HG02981 (cell line): ENCODE data around the gene FAM89B.
A peak's percentile ranks its signal among the peaks of the same experiment; 100 is the strongest.

Experiments
- ATAC-seq: cut with Tn5 transposase; IDR thresholded peaks from one replicate; pipeline ENCODE4 v1.9.1; 2021; ENCODE audit warnings: mild to moderate bottlenecking, moderate library complexity; ENCODE audit not compliant: unreplicated experiment

Gene FAM89B

DNA sequence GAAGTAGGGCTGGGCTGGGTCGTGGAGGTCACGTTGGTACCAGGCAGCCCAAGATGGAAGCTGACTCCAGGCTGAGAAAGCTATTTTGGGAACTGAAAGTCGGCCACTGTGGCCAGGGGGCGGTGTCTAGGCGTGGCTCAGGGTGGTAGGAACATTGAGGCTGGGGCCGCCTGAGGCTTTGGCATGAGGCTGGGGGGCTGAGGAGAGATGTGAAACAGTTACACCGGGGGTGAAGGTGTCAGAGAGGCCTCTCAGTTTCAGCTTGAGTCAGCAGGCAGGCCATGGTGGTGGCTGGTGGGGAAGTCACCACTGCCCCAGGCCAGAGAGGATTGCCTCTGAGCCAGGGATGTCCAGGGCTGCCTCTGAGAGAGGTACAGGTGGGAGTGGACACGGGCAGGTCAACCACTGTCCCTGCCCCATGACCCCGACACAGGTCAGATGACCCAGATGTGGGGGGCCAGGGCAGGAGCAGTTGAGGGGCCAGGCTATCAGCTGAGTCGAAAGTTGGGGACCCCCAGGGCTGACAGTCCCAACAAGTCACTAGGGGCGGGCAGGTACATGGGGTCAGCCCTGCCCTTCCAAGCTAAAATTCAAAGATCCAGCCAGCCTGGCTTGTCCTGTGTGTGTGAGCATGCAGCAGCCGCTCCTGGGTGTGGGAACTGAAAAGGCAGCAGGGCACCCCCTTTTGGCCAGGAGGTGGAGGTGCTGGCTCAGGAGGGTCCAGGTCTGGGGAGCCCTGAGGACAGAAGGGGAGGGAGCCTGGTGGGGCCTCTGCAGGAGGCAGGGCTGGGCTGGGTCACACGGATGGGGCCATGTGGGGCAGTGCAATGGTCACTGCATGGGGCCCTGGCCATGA, 16.1 kb downstream of the FAM89B start:
- peak; percentile 76 for ATAC-seq

DNA sequence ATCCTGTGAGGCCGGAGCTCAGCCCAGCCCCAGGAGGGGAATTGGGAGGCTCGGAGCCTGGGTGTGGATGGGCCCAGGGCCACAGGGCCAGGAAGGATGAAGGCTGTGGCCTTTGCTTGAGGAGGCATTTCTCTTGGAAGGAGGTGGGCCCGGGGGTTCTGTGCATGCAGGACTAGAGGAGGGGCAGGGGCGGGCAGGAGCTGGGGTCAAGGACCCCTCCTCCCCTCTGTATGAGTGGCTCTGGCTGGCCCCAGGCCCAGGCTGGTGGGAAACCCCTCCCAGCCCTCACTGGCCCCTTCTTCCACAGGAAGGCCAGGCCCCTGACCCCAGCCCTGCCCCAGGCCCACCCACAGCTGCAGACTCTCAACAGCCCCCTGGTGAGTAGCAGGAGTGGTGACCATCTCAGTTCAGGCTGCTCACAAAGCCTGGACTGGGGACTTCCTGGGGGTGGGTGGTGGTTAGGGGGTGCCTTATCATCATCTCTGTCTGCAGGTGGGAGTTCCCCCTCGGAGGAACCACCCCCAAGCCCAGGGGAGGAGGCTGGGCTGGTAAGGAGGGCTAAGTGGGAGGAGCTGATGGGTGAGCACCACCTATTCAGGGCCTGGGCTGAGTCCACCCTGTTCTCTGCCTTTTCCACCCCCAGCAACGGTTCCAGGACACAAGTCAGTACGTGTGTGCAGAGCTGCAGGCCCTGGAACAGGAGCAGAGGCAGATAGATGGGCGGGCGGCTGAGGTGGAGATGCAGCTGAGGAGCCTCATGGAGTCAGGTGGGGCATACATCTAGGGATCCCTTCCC, 17.3 kb downstream of the FAM89B start:
- ATAC-seq = no peak

DNA sequence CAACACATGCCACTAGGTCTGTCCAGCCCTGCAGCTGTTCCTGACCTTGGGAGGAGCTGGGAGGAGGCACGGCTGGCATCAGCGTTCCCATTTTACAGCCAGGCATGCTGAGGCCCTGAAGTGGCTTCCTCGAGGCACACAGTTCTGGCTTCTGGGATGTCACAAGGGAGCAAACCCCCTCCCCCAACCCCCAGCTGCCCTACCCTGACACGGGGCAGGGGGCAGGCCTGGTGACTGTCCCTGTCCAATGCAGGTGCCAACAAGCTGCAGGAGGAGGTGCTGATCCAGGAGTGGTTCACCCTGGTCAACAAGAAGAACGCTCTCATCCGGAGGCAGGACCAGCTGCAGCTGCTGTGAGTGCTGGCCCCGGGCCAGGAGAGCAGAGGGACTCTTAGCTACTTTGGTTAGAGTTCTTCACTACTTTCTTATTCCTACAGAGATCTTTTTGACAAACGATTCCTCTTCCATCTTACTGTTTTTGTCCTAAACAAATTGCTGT, 18.0 kb downstream of the FAM89B start:
- ATAC-seq = no peak

DNA sequence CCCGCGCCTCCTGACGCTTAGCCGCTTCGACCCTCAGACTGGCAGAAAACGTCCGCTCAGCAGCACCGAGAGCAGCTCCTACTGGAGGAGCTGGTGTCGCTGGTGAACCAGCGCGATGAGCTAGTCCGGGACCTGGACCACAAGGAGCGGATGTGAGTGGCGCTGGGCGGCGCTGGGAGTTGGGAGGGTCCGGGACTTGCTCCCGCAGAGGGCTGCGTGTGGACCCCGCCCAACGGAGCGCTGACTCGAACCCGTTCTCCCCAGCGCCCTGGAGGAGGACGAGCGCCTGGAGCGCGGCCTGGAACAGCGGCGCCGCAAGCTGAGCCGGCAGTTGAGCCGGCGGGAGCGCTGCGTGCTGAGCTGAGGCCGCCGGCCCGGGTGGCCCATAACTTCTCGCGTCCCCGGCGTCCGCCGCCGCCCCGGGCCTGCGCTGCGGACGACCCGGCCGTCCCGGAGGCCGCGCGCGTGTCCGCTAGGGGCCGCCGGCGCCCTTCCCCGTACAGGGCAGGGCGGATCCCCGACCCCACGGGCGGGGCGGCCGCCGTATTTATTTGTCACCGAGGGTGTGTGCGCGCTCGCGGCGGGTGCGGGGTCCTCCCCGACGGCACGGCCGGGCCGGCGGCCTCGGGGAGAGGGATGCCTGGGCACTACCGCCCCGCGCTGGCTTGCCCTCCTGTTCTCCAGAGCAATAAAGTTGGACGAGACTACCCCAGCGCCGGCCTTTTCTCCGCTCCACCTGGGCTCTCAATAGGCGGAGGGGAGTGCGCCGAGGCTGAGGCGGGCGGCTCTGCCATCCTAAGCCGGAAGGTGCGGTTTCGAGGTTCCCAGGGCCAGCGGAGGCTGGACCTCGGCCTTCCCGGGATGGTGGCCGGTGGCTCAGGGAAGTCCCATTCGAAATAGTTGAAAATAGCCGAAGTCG, 19.9 kb downstream of the FAM89B start:
- ATAC-seq = no peak

DNA sequence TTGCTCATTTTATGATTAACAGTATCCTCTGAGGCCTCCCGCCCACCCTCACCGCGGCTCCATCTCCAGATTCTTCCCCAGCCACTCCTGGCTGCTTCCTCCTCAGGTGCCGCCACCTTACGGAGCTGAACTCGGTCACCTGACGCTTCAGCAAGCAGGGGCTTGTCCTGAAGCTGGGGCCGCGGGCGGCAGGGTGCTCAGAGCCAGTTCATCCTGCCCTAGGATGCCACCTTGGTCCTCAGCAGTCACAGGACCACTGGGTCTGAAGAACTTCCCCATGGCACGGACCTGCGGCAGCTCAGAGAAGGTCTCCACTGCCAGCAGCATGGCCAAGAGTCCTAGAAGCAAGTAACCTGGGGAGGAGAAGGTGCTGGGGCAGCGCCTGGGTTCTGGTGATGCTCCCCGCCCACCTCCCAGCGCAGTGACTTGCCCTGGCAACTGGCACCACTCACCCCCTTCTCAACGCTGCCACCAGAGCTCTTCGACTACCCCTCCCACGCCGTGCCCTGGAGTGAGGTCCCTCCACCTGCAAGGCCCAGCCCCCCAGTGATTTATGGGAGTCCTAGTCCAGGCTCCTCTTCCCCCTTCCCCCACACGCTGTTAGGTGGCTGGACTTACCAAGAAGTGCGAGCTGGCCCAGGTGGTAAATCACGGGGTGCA, 20.6 kb downstream of the FAM89B start:
- no peak for ATAC-seq

DNA sequence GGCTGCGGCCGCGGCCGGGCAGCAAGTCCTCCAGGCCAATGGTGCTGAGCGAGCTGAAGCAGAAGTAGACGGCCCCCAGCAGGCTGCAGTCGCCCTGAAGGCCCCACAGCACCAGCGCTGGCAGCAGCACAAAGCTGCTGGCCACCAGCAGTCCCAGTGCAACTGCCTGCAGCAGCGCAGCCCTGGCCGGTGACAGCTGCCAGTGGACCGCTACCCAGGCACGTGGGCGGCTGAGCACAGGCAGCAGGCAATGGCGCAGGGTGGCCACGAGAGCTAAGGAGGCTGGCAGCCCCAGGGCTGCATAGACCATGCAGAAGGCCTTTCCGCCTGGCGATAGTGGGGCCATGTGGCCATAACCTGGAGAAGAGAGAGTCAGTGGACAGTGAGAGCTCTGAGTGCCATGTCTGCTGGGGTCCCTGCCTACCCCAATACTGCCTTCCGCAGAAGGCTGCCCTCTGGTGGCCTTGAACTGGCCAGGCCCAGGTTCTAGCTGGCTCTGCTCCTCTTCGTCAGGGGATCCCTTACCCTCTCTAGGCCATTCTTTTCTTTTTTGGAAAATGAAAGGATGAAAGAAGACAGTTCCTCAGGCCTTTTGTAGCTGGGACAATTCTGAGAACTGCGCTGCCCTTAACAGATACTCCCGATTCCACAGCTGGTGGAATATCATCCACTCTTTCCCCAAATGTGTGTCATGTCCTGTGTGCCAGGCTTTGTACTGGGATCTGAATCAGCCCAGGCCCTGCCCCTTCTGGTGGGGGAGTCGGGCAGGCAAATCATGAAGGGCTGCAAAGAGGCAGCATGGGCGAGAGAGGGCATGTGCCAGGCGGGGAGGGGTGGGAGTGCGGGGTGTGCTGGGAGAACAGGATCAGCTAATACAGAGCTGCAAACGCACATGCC, 21.4 kb downstream of the FAM89B start:
- ATAC-seq = no peak

DNA sequence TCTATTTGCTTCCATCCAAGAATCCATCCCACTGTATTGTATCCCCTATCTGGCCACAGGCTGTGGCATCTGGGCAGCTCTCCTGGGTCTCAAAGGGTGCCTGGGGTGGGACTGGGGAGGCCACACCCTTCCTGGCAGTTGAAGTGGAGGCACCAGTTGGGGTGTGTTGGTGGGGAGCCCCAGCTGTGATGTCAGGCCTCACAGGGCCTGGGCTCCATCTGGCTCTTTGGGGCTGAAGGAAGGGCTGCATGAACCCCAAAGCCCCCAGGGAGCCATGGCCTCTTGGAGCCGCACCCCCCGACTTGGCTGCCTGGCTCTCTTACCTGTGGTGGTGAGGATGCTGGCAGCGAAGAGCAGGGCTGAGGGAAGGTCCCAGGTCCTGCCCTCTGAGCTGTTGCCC, 22.8 kb downstream of the FAM89B start:
- ATAC-seq = no peak

DNA sequence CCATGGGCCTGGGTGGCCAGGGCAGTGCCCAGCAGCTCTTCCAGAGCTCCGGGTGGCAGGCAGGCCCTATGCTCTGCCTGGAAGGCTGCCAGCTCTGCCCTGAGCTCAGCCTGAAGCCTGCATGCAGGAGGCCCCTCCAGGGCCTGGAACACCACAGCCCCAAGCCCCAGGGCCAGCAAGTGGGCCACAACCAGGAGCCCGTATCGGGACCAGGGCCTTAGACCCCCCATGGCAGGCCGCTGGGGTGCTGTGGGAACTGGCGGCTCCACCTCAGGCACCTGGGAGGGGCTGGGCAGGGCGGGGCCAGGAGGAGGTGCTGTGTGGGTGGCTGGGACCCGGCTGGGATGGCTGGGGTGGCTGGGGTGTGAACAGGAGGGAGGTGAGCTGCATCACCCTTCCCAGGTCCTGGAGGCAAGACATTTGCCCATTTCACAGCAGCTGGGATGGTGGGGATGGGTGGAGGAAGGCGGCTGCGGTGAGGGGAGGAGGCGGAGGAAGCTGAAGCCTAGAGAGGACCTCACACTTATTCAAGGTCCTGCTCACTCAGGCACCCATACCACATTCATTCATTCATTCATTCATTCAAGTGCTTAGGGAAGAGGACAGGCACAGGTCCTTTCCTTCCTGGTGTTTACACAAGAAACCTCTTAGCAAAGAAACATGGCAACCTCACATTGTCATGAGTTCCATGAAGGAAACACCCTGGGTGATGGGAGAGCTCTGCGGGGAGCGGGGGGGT, 23.4 kb downstream of the FAM89B start, which contains the start of gene KCNK7:
Gene KCNK7 (minus strand): TSS at position 258 of the 739 bp plus-strand sequence. CDS start 28 bp downstream, at position 230.
- ATAC-seq = no peak

DNA sequence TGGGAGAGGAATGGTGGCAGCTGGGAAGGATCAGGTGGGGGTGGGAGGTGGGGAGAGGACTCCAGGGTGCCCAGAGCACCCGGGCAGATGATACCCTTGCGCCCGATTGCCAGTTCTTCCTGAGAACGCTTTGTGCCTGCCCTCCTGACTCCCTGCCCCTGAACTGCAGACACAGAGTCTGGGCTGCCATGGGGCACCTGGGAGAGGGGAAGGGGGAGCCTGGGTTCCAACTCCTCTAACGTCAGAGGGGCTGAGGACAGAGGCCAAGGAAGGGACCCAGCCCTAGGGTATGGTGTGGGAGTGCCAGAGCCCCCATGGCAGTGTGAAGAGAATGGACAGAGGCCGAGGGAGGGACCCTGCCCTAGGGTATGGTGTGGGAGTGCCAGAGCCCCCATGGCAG, 24.2 kb downstream of the FAM89B start:
- ATAC-seq = no peak

DNA sequence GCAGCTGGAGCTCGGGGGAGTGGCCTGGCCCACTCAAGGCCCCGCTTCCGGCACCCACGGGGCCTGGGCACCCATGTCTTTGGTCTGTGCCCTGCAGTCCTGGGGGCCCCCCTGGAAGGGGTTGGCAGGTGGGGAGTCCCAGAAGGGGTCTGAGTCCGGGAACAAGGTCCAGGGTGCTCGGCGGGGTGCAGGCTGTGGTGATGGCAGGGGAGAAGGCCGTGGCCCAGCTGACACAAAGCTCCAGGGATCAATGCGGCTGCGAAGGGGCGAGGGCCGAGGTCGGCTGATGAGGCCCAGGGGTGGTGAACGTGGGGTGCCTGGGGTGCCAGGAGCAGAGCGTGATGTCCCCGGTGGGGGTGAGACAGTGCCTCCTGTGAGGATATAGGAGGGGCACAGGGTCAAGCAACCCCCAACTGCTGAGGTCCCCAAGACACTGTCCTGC, 25.9 kb downstream of the FAM89B start:
- no peak for ATAC-seq

DNA sequence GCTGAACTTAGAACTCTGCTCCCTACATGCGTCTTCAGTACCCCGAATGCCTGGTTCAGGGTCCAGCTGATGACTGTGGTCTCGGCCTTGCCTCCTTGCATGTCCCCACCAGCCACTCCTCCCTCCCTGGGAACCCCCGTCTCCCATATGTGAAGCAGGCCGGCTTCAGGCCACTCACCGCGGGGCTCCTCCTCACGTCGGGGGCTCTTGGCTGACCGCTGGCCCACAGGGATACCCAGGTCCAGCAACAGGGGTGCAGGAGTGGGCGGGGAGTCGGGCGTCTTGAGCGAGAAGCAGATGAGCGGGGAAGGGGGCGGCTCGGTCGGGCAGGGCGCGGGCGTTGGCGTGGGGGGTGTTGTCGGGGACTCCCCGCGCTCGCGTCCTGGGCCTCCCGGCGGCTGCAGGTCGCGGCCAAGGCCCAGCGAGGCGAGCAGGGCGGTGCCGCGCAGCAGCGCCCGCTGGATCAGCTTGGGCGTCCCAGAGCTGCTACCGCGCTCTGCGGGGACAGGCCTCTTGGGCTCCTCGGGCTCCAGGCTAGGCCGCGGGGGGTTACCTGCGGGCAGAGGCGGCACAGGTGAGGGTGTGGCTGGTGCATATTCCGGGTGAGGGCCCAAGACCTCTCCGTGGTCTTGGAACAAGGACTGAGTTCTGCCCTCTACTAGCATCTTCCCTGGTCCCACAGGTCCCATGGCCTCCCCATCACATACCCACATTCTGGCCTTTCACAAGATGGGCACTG, 27.0 kb downstream of the FAM89B start:
- ATAC-seq = no peak

DNA sequence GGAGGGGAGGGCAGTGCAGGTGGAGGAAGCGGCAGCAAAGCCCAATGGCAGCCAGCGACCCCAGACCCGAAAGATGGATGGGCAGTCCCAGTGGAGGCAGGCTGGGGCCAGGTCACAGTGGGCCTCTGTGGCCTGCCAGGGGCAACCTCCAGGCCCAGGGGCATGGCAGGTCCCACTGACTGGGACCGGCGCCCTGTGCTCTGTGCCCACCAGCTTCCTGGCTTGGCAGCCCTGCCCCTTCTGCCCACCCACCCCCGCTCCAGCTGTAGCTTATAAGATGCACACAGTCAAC, 27.6 kb downstream of the FAM89B start:
- no peak for ATAC-seq

DNA sequence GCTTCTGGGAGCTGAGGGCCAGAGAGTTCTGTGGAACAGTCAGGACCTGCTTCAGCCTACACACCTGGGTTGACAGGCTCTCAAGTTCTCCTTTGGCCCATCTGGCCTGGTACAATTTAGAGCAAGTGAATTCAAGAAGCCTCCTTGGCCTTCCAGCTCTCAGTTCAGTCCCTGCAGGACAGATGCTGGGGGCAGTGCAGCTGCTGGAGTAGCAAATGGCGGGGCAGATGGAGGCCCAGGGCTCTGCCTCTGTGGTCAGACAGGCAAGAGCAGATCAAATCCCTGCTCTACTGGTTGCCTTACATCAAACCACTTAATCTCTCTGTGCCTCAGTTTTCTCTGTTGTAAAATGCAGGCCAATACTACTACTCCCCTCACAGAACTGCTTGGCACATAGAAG, 31.9 kb downstream of the FAM89B start:
- no peak for ATAC-seq

DNA sequence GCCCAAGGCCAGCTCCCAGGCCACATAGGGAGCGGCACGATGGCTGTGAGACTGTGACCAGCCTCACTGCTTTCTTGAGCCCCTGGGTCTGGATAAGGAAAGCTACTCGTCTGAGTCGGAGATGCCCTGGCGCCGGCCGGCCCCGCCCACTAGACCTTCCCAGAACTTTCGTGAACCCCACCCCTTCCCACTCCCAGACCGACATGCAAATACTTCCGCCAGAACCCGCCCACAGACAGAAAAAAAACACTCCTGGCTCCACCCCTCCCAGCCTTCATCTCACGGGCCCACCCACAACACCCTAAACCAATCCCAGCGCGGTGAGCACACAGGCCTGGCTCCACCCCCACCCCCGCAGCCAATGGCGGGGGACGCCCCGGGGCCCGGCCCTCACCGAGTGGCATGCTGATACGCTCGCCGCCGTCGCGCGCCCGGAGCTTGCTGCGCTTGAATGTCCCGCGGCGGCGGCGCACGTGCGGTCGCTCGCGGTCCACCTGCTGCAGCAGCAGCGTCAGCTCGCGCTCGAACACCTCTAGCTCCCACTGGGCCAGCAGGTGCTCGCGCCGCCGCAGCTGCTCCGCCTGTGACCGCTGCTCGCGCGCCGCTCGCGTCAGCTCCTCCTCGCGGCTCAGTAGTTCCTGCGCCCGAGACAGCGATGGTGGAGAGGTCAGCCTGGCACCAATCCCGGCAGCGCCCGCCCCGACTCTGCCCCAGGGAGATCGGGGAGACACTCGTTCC, 34.7 kb downstream of the FAM89B start:
- no peak for ATAC-seq

DNA sequence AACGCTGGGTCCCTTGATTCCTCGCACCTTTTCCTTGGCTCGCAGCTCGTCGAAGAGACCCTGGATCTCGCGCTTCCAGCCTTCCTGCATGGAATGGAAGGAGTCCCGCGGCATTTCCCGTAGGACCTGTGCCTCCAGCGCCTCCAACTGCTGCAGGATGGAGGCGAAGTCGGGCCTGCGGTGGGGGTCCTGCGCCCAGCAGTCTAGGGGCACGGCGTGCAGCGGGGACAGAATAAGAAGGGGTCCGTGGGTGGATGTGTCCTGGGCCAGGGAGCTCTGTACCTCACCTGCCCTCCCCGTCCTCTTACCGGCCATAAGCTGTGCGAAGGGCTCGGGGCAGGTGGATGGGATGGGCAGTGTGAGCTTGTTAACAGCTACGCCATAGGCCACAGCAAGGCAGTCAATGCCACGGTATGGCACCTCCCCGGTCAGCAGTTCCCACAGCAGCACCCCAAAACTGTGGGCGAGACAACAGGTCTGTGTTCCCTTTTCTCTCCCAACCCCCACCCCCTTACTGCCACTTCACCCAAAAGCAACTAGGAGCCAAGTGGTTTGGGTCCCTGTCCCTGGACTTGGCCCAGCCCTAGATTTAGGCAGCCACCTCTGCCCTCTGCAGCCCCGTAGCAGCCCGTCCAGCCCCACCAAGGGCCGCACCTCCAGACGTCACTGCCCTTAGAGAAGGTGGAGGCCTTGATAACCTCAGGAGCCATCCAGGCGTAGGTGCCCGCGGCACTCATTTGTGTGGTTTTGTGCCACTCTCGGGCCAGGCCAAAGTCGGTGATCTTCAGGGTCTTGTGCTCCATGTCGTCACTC, 35.5 kb downstream of the FAM89B start:
- no peak for ATAC-seq

DNA sequence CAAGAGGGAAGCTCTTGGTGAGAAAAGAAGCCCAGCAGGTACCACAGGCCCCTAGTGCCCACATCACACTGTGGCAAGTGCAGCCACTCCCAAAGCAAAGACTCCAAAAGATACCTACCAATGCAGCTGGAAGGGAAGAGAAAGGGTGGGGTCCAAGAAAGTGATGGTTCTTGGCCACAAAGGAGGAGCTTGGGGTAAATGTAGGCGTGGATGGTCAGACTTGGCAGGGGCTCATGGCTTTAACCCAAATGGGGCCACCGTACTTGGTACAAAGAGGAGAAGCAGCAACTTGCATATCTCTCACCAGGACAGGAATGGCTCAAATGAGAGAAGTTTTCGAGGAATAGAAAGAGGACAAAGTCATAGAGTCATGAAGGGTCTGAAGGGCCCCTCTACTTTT, 36.9 kb downstream of the FAM89B start:
- no peak for ATAC-seq

DNA sequence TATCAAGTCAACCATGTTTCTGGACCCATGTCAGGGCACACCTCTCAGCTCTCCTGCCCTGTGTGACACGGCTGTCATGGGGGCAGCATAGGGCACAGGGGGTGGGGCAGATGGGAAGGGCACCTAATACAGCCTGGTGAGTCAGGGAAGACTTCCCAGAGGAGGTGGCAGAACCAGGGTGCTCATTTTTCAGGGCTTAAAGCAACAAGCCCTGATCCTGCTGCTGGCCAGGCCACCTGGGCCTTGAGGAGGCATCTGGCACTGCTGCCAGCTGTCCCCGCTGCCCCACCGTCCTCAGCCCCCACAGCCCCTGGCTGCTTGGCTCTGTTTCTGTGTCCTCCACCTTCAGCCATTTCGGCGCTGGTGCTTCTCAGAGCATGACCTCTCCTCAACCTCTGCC, 37.3 kb downstream of the FAM89B start:
- no peak for ATAC-seq
